Mesothelial cell of epicardium (in vitro differentiated cells): Measurements from ENCODE around the gene SDR39U1. TPM values are rescaled to one million over a fixed set of nuclear protein-coding genes. Genes with fewer than 3 reads are reported as not detected.
"Not testable (repeated sequence)": the region's sequence is repeated elsewhere in the genome, so short reads cannot be mapped to it uniquely, and the experiment has no call there.

Source experiments
- DNase-seq, 2 experiments: peaks; one replicate each; pipeline ENCODE4 v3.0.0; 2021; ENCODE audit warnings: low spot score in 2 of 2; ENCODE audit not compliant: unreplicated experiment in 2 of 2
- H3K27ac Mint-ChIP-seq: 2 replicates; pipeline ENCODE4 v1.8.0; 2021; ENCODE audit warnings: mixed read lengths
- H3K27me3 Mint-ChIP-seq: 2 replicates; pipeline ENCODE4 v1.8.0; 2021; ENCODE audit warnings: low read depth, mixed read lengths
- H3K36me3 Mint-ChIP-seq: 2 replicates; pipeline ENCODE4 v1.8.0; 2021; ENCODE audit warnings: mixed read lengths
- H3K4me1 Mint-ChIP-seq: 2 replicates; pipeline ENCODE4 v1.8.0; 2021; ENCODE audit warnings: mixed read lengths
- H3K4me3 Mint-ChIP-seq: 2 replicates; pipeline ENCODE4 v1.8.0; 2021; ENCODE audit warnings: mild to moderate bottlenecking, moderate library complexity, mixed read lengths
- H3K9me3 Mint-ChIP-seq: 2 replicates; pipeline ENCODE4 v1.8.0; 2021; ENCODE audit warnings: mixed read lengths
- CTCF ChIP-seq: fragments of 200-600 bp; sonication (generic); IDR thresholded peaks from one replicate; pipeline ENCODE4 v1.5.0; 2021; ENCODE audit warnings: antibody characterized with exemption; ENCODE audit not compliant: unreplicated experiment
- total RNA-seq: library from RNA; stranded (reverse); gene quantifications from 3 replicates; pipeline ENCODE4 v1.2.1, GENCODE V29; 2021

SDR39U1 gene
- total RNA-seq, 1 donor from 2014 or later: 69.3 TPM

- no peaks in the 10 kb centered on the region for H3K4me1 Mint-ChIP-seq
- no peak overlapping the region for H3K4me3 Mint-ChIP-seq
- peaks cover 17% of the 10 kb centered on the region for H3K9me3 Mint-ChIP-seq
- no peak overlapping the region for H3K27ac Mint-ChIP-seq
- H3K36me3 Mint-ChIP-seq: peaks cover 15% of the 10 kb centered on the region
- H3K27me3 Mint-ChIP-seq: no peaks in the 10 kb centered on the region
- TF ChIP-seq CTCF: no peak
- no peak for DNase-seq
These were observed 32.7 kb upstream of the SDR39U1 start for GRCh38 chr14:24475261-24475660.

DNA sequence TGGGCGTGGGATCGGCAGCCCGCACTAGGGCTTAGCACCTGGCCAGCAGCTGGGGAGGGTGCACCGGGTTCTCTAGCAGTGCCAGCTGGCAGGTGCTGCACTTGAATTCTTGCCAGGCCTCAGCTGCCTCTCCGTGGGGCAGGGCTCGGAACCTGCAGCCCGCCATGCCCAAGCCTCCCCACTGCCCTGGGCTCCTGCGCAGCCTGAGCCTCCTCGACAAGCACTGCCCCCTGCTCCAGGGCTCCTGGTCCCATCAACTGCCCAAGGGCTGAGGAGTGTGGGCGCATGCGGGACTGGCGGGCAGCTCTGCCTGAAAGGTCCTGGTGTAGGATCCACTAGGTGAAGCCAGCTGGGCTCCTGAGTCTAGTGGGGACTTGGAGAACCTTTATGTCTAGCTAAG is 30.6 kb upstream of the SDR39U1 start:
- H3K27ac Mint-ChIP-seq: no peak overlapping the region

GRCh38 chr14:24470450-24470849 is 27.9 kb upstream of the SDR39U1 start:
- not testable (repeated sequence) for H3K4me3 Mint-ChIP-seq, H3K4me1 Mint-ChIP-seq, DNase-seq, H3K27ac Mint-ChIP-seq, H3K27me3 Mint-ChIP-seq
- Mint-ChIP-seq H3K36me3 (peaks cover 15% of the 10 kb centered on the region), H3K9me3 (peaks cover 33% of the 10 kb centered on the region)

More for the DNA sequence above, 30.6 kb upstream of the SDR39U1 start:
- no peak for TF ChIP-seq CTCF
- Mint-ChIP-seq H3K9me3 (peaks cover 27% of the 10 kb centered on the region), H3K4me3 (no peak overlapping the region), H3K4me1 (no peaks in the 10 kb centered on the region), H3K27me3 (no peaks in the 10 kb centered on the region), H3K36me3 (peaks cover 15% of the 10 kb centered on the region)
- no peak for DNase-seq

DNA sequence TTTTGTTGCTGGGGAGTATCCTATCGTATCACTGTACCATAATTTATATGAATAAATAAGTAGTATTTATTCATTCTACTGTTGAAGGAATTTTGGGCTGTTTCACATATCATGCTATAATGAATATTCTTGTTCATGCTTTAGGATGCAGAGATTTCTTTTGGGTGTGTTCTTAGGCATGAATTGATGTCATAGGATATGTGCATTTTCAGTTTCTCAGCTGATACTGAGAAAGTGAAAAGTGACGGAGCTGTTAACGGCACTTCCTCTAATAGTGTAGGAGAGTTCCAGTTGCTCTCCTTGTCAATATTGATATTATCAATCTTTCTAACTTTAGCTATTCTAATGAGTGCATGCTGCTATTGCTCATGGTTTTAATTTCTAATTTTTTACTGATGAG is 23.2 kb upstream of the SDR39U1 start:
- Mint-ChIP-seq H3K27me3 (no peaks in the 10 kb centered on the region), H3K27ac (no peak overlapping the region), H3K4me1 (no peaks in the 10 kb centered on the region), H3K4me3 (no peak overlapping the region), H3K9me3 (peaks cover 24% of the 10 kb centered on the region), H3K36me3 (peaks cover 9% of the 10 kb centered on the region)
- no peak for DNase-seq
- TF ChIP-seq CTCF: no peak

DNA sequence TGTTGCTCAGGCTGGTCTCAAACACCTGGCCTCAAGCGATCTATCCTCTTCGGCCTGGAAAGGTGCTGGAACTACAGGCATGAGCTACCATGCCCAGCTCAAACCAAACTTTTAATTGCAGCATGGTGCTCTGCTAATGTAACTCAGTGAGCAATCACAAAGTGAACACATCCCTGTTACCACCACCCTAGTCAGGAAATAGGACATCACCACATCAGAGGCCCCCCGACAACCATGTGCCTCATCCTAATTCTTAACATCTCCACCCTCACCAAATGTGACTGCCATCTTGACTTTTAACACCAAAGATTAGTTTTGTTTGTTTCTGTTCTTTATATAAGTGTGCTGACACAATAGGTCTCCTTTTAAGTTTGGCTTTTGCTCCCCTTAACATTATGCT is 22.8 kb upstream of the SDR39U1 start:
- peaks cover 21% of the 10 kb centered on the region for H3K9me3 Mint-ChIP-seq
- H3K4me3 Mint-ChIP-seq: no peak overlapping the region
- H3K36me3 Mint-ChIP-seq: peaks cover 9% of the 10 kb centered on the region
- no peak overlapping the region for H3K27ac Mint-ChIP-seq
- TF ChIP-seq CTCF: no peak
- DNase-seq: no peak
- no peaks in the 10 kb centered on the region for H3K27me3 Mint-ChIP-seq
- no peaks in the 10 kb centered on the region for H3K4me1 Mint-ChIP-seq

DNA sequence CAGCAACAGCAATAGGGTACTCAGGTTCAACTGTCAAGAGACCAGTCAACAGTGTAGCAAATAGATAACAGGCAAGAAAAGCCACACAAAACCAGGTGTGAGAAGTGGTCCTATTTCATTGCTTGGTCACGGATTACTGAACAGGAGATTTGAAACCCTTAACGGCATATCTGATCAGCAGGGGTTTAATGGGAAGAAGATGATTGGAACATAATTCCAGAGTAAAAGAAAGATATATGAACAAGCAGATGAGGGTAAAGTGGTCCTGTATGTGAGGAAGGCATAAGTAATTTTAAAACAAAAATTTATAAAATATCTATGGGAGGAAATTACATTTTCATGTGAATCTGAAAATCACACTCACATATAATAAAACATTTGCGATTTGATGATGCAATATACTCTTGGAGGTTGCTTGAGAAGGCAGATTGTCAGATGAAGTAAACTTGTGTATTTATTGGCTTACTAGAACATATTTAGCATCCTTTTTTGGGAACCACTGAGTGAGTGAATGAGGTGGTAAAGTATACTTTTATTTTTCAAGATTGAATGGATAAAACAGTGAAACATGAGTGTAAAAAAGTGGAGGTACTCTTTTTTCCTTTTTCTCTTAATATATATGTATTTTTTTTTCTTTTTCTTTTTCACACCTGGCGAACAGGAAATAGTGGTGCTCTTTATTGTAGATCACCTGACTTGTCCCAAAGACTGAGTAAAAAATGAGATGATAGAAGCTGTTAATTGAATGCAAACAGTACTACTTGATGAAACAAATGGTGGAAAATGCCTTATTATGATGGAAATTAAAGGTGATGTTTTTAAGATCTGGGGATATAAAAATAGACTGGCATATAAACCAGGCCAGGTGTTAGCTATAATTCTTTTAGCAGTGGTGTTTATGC is 21.6 kb upstream of the SDR39U1 start:
- H3K4me1 Mint-ChIP-seq: no peaks in the 10 kb centered on the region
- H3K36me3 Mint-ChIP-seq: peaks cover 9% of the 10 kb centered on the region
- H3K9me3 Mint-ChIP-seq: peaks cover 16% of the 10 kb centered on the region
- TF ChIP-seq CTCF: no peak
- H3K27me3 Mint-ChIP-seq: no peaks in the 10 kb centered on the region
- no peak overlapping the region for H3K27ac Mint-ChIP-seq
- DNase-seq: no peak
- H3K4me3 Mint-ChIP-seq: no peak overlapping the region
